ENCODE measurements around the gene SIX5.
"Not testable (repeated sequence)": the region's sequence is repeated elsewhere in the genome, so short reads cannot be mapped to it uniquely, and the experiment has no call there.

SIX5 gene

GRCh38 chr19:45752639-45753038 lies 16.4 kb downstream of the SIX5 start:
- no peak for DNase-seq

GRCh38 chr19:45751483-45751882 lies 17.6 kb downstream of the SIX5 start:
- not testable (repeated sequence) for DNase-seq

GRCh38 chr19:45747513-45747912 lies 21.5 kb downstream of the SIX5 start:
- DNase-seq, result no peak

- no peak for DNase-seq
Observed at GRCh38 chr19:45746866-45747265, 22.2 kb downstream of the SIX5 start.

- DNase-seq, result no peak
Observed at GRCh38 chr19:45745606-45746005, 23.4 kb downstream of the SIX5 start.

- DNase-seq, result no peak
Observed at GRCh38 chr19:45742969-45743368, 26.1 kb downstream of the SIX5 start.

- no peak for DNase-seq
Observed at GRCh38 chr19:45739498-45740439, 29.3 kb downstream of the SIX5 start.

GRCh38 chr19:45733160-45733810 lies 35.8 kb downstream of the SIX5 start, which contains the start of gene MEIOSIN:
TSS of gene MEIOSIN (plus strand) at chr19:45733439. CDS start at chr19:45735377, 1,938 bp downstream.
- DNase-seq, result no peak

- DNase-seq, result peak; percentile 68
Observed at GRCh38 chr19:45730368-45731288, 38.4 kb downstream of the SIX5 start, which contains the start of gene FBXO46. TSS of gene FBXO46 (minus strand) at chr19:45730896. CDS start at chr19:45713495, 17,401 bp downstream.

GRCh38 chr19:45729800-45730290 lies 39.2 kb downstream of the SIX5 start:
- DNase-seq, result no peak

GRCh38 chr19:45728683-45729082 lies 40.4 kb downstream of the SIX5 start:
- not testable (repeated sequence) for DNase-seq

- not testable (repeated sequence) for DNase-seq
Observed at GRCh38 chr19:45720065-45720464, 49.0 kb downstream of the SIX5 start.

GRCh38 chr19:45717983-45718650 lies 50.9 kb downstream of the SIX5 start:
- no peak for DNase-seq

- DNase-seq, result peak; percentile 86
Observed at GRCh38 chr19:45717131-45717982, 51.7 kb downstream of the SIX5 start.

GRCh38 chr19:45716359-45717130 lies 52.5 kb downstream of the SIX5 start:
- no peak for DNase-seq

GRCh38 chr19:45715139-45715538 lies 53.9 kb downstream of the SIX5 start:
- DNase-seq, result no peak
